Non-pigmented ciliary epithelial cell (primary cell): ENCODE results near the gene UQCRFS1.

Experiments
- DNase-seq: peaks from one replicate; pipeline ENCODE4 v3.0.0-alpha.2; 2010; ENCODE audit warnings: low read depth

Gene UQCRFS1

GRCh38 chr19:29155683-29156082 lies 57.3 kb downstream of the UQCRFS1 start:
- no peak for DNase-seq
